Activated CD8-positive, alpha-beta memory T cell treated with anti-CD3 and anti-CD28 coated beads for 4 hours (primary cell): ENCODE measurements around the gene SELENOS.

Experiments
- DNase-seq, 2 donors: peaks; one replicate each; pipeline ENCODE4 v3.0.0-alpha.2; 2020; ENCODE audit warnings: low read depth in 2 of 2

SELENOS gene

DNA sequence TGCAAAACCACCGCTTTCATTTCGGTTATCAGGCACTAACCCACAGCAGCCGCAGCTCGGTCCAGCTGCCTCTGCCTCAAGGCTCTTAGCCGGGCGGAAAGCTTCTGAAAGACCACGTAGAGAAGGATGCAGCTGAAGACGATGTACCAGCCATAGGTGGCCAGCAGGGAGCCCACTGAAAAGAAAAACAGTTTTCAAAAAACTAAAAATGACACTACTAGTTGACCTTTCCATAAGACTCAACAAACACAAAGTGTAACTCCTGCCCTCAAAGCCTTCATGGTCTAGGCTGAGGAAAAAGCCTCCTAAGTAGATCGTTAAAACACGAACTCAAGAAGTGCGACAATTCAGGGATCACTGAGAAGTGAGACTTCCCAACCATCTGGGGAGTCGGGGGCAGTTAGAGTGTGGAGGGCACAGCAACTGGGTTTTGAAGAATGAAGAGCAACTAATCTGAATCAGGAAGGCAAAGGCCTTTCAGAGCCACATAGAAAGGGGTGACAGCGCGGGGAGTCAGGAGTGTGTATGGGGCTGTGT lies 716 bp downstream of the SELENOS start:
- no peak for DNase-seq

DNA sequence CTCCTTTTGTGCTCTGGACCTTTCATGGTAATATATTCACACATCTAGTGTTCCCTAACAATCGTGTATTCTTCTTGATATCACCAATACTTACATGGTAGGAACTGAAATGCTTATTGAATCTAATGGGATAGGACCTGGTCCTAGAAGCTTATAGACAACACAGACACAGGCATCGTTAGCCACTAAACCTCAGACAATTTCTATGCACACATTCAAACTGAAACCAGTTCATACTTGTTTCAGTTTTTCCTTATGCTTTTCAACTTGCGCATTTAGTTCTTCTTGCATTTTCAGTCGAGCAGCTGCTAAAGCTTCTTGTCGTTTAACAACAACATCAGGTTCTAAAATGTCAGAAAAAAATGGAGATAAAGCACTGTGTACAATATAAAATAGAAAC lies 2.3 kb downstream of the SELENOS start:
- DNase-seq, result no peak

DNA sequence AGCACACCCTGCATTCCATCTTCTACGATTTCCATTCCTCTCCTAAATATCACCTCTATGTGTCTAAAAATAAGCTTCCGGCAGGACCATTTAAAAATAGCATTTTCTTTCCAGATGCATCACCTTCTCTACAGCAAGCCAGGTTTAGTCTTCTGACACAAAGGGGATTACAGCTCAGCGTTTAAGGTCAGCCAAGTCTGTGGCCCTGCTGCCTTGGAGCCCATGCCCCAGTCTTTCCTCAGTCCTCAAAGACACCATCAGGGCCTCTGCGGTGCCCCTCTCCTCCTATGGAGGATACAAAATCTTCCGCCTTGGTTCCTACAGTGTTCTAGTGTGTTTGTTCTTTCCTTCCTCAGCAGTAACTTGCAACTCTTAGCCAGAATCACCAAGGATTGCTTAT lies 3.8 kb downstream of the SELENOS start:
- DNase-seq, result no peak

DNA sequence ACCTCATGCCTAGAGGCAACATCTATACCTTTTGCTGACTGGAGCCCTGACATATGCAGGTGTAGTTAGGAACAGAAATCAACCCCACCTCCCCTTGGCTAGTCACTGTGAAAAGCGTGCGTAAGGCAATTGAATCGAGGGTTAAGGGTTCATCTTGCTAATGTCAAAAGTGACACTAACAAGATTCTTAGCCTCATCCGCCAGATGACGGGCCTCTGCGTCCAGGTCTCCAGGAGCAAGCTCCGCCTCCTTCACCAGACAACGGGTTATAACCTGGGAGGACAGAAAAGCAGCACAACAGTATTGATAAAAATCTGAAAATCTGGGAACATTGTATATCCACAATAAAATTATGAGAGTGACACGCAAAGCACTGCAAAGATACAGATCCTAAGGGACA lies 4.7 kb downstream of the SELENOS start:
- DNase-seq, result no peak

DNA sequence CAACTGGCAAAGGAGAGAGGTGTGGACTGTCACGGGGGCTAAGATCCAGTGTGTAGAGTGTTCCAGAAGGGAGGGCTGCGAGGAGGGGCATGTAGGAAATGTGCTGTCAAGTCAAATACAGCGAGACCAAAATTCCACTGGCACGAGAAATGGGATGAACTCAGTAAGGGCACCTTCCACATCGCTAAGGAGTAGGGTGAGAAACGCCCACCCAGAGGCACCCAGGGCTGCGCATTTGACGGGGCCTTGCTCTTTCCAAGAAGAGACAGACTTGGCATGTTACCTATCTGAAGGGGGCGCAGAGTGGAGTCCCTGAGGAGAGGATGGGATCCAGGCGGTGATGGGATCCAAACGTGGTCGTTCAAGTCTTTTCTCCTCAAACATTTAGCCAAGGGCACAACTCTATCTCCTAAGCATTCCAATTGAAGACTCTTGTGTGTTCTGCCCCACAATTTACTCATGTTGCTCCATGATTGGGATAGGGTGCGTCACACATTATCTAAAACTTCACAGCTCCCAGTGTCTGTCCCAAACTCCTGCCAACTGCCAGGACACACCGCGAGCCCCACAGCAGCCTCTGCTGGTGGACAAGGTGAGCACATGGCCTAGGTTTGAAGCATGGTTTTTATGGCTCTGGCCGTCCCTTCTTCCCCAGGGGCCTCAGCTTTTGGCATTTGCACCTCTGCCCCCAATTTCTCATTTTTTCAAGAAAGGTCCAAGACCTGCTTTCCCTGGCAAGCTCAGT lies 7.6 kb downstream of the SELENOS start:
- no peak for DNase-seq

DNA sequence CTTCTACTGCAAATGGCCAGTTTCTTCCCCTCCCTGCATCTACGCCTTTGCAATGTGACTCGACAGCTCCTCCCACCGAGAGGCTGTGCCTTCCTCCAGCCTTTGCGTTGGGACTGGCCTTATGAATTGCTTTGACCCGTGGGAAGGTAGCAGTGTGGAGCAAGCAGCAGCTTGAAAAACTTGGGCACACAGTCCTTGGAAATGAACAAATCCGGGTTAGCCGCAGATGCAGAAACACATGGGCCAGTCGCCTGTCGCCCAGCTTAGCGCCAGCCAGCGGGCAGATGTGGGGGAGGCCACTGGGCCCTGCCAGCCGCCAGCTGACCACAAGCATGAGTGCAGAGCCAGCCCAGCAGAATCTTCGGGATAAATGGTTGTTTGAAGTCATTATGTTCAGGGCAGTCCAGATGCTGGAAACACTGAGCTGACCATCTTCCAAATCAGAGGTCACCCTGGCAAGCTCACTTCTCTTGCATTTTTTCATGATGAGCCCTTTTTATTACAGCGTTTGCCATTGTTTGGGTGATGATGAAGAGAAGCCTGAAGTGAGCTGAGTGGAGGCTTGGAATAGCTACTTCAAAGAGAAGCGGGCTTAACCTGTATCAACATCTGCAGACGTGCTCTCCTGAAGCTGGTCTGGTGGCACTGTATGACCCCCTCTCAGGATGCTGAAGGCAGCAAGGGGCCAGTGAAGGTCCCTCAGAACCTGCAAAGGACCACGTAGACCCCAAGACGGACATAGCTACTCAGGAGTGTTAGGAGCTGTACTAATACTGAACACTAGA lies 9.8 kb downstream of the SELENOS start:
- no peak for DNase-seq

DNA sequence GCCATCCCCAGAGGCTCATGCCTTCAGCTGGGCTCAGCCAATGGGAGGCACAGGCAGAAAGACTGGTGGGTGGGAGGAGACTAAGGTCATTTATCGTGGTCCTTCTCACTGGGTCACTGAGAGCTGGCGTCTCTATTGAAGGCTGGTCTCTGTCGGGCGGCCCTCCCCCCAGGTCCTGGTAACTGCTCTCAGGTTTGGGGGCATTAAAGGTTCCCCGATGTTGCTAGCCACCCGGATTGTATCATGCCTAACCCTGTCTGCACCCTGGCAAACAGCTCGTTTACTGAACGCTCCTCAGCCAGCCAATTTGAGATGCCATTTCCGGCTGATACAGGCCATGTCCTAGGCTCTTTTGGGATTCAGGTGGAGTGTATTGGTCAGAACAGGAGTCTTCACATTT lies 10.5 kb downstream of the SELENOS start:
- DNase-seq, result no peak

DNA sequence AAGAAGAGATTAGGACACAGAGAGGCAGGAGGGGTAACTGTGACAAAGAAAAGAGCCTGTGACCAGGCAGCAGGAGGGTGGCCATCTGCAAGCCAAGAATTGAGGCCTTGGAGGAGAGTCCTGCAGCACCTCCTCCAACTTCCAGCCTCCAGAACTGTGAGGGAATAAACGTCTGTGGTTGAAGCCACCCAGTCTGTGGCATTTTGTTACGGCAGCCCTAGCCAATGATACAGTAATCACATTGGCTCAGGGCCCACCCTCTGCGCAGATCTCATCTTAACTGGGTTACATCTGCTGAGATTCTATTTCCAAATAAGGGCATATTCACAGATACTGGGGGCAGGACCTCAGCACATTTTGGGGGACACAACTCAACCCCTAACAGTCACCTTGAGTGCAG lies 11.3 kb downstream of the SELENOS start:
- no peak for DNase-seq

DNA sequence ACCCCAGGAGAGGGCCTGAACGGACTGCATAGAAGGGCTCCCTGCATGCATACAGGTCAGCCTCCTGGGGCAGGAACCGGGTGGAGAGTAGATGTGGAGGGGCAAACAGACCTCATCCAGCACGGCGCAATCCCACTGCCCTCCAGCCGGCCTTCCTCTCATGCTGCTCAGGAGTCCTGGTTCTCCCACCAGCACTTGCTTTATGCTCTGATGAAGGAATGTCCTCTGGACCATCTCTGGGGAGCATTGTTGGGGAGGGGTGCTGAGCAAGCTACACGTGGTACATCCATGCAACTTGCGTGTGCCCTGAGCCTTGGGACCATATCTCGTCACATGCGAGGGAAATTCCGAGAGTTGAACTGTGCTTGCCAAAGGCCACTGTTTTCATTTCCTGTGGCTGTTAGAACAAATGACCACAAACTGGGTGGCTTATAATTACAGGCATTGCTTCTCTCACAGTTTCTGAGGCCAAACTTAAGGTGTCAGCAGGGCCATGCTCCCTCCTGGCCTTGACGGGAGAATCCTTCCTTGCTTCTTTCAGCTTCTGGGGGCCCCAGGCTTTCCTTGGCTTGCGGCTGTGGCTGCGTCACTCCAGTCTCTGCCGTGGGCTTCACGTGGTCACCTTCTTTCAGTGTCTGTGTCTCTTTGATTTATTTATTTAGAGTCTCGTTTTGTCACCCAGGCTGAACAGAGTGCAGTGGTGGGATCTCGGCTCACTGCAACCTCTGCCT lies 12.2 kb downstream of the SELENOS start:
- no peak for DNase-seq

DNA sequence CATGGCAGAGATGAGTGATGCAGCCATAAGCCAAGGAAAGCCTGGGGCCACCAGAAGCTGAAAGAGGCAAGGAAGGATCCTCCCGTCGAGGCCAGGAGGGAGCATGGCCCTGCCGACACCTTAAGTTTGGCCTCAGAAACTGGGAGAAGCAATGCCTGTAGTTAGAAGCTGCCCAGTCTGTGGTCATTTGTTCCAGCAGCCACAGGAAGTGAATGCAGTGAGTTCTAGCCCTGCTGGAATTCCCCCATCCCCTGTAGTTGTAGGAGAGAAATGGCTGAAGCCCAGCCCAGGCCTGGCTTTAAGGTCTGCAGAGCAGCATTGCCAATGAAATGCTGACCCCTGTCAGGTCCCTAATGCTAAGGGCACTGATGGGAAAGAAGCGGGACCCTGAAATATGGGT lies 13.3 kb downstream of the SELENOS start:
- no peak for DNase-seq

DNA sequence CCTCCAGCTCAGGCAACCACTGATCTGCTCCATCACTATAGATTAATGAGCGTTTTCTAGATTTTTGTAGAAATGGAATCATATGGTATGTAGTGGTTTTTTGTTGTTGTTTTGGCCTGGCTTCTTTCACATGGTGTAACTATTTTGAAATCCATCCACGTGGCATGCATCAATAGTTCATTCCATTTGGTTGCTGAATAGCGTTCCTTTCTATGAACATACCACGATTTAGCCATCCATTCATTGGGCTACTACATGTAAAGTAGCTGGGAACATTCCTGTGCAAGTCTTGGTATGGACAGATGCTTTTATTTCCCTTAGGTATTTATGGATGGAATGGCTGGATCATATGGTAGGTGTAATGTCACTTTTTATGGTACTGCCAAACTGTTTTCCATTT lies 14.7 kb downstream of the SELENOS start:
- DNase-seq, result no peak

DNA sequence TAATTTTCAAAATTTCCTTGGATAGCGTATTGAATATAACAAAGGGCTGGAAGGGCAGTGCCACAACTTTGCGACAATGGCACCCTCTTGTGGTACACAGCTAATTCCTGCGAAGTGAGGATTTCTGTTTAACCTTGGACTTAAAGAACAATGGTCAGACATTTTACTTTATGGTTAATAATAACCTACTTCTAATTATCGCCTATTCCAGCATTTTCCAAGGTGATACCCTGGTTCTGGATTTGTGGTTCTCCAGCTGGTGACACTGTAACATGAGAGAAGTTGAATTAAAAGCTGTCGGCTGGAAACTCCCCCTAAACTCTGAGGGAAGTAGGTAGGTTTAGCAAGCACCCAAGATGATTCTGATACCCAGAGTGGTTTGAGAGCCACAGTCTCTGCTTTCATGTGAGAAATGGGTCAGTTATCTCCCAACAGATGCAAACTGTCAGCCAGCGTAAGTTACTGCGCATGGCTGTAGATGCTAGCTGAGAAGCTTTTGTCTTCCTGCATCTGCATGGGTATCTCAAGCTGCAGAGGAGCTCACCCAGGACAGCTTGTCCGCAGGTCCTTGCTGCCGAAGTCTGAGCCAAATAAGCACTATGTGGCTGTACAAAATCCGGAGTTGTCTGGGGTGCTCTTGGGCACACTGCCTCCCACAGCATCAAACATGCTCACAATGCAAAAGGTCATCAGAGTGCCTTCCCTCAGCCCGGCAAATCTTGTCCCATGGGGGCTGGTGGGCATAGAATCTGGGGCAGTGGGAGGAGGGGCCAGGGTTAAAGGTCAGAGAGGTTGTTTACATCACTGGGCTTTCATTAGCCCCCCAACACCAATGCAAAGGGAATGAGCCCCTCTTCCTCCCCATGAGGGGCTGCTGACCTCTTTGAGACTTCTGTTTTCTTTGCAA lies 18.8 kb downstream of the SELENOS start:
- DNase-seq, result no peak

DNA sequence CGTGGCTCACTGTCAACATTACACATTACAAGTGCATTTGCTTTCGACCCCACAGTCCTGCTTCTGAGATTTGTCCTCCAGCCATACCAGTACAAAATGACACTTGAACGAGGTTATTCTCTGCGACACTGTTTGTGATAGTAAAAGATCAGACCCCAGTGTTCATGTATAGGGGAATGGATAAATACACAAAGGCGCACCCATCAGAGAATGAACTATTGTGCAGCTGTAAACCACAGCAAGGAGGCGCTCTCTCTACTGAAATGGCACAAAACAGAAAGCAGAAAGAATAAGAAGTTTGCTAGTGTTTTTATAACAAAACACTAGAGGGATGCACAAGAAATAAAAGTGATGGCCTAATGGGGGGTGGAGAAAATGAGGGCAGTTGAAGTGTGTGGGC lies 20.5 kb downstream of the SELENOS start:
- no peak for DNase-seq

DNA sequence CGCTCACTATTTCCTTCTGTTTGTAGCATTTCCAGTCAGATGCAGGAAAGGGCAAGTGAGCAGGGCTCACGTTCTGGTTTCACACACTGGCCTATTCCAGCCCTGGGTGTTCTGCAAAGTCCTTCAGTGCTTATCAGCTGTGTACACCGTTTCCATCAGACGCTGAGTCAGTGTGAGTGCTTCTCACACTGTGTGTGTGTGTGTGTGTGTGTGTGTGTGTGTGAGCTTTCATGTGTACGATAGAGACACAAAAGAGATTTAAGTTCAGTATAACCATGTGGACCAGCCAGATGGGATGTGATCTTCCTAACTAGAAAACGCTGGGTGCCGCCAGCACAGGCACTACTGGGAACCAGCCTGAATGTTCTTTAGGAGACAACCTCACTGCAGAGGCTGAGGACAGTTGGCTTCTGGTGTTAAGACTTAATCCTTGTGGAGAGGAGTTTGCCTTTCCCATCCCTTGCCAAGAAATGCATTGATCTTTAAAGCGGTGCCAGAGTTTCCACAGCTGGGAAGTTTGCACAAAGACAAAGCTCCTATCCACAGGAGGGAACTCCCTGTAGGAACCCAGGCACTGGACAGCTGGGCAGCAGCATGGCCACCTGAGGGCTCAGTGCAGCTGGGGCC lies 21.6 kb downstream of the SELENOS start:
- DNase-seq, result no peak

DNA sequence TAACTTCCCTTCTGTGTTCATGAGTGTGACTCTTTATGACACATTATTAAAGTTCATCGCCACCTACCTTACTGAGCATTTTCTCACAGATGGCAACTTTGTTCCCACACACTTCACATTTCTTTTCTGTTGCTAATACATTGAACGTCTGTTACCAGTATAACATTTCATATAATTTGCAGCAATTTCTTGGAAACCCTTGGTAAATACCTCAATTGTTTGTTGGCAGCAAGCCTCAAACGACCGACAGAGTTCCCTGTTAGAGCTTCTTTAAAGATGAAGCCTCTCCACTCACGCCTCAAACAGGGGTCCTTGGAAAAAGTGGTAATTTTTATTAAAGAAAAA lies 22.3 kb downstream of the SELENOS start:
- DNase-seq, result no peak

DNA sequence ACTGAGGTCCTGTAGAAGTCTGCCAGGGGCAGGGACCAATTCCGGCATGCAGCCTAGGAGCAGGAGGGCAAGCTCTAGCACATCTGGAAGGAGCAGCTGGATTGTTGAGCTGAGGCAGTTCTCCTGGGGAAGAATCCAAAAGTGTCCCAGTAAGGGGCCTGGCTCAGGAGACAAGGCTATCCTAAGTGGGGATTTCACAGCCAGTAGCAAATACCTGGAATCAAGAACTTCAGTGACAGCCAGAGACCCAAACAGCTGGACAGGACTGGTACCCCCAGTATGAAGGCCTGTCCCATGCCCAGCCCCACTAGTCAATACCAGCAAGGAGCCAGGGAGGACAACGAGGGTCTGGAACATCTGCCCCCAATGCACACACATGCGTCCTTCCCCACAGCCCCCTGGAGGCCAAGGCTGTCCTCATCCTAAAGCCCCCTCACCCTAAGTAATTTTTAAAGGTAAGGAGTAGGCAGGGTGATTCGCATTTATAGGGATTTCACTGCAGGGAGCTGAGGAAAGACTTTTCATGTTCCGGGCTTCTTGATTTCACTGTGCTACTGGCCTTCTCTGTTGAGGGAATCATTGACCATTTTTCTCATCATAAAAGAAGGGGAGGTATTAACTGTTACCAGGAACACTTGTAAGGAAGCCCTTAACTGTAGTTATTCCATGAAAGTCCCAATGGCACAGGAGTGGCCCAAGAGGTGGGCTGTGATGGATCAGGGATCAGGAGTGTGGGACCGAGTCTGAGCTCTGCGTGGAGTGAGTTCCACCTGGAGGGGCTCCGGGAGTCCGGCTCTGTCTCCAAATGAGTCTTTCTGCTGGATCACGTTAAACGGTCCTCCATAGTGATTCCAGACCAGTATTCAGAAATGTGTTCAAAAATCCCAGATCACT lies 22.9 kb downstream of the SELENOS start:
- DNase-seq, result no peak

DNA sequence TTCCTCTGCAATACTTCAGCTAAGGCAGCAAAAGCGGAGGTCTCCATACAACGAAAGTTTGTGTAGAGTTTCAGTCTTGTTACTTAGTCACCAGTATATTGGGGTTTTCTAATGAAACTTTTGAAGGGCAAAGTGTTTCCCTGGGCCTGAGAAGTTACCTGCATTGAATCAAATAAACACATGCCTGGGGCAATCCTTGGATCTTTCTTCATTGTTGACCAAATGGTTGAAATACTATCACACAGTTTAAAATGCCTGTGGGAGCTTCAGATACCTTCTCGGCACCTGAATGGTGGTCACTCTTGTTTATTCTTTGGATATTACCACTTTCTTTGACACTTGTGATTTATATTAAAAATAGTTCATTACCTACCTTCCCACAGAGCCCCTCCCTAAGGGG lies 24.4 kb downstream of the SELENOS start:
- no peak for DNase-seq

DNA sequence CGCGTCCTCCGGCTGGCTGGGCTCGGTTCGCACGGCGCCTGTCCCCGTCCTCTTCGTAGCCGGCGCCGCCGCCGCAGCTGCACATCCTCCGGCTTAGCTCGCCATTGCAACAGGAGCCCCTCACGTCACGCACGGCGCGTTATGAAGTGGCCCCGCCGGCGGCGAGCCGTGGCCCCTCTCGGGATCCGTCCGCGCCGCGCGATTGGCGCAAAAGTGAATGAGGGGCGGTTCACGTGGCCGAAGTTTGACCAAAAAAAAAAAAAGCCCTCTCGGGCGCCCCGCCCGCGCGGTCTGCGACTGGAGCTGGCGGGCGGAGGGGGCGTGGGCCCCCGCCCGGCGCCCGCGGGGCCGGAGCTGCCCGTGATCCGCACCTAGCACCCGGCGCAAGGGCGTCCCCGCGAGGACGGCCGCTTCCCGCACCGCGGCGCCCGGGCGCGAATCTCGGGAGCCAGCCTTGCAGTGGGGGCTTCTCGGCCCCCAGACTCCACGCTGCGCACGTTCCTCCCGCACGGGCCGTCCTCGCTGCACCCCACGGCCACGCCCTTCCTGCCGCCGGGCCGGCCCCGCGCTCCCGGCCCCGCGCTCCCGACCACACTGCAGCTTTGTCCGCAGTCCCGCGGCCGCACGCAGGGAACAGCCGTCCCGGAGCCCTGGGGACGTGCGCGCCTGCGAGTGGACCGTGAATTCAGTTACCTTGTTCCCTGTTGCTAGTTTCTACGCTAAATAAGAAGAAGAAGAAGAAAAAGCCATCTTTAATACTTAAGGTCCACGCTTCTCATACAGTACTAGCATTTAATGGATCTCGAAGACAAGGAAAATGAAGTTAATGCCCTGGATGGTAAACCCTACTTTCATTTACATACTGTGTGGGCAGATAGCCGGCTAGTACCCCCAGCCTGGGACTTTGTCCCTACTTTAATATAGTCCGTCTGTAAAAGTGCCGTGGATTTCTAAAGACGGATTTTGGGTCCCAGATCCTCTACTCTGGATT lies 25.2 kb downstream of the SELENOS start, which contains the start of gene CHSY1:
CHSY1 (minus strand) TSS at position 219 of the 991 bp plus-strand sequence. CDS start 592 bp downstream, outside the sequence.
- DNase-seq, result peak; percentile 77
